ENCODE data around the gene CALHM5.

The CALHM5 gene

GRCh38 chr6:116463301-116463700 is 48.1 kb upstream of the CALHM5 start:
- ATAC-seq, result no peak
- no peak for TF ChIP-seq CSDC2 (CRISPR knock-in tag; IDR thresholded peaks at IDR 0.05)
- no peak for TF ChIP-seq GLIS3 (CRISPR knock-in tag; IDR thresholded peaks at IDR 0.05)
- no peak for TF ChIP-seq ZFP3 (CRISPR knock-in tag; IDR thresholded peaks at IDR 0.05)
- TF ChIP-seq RARB (CRISPR knock-in tag; IDR thresholded peaks at IDR 0.05), result no peak
- no peak for TF ChIP-seq TOX (CRISPR knock-in tag; IDR thresholded peaks at IDR 0.05; ENCODE audit: borderline replicate concordance)
- TF ChIP-seq, protein P1, sequence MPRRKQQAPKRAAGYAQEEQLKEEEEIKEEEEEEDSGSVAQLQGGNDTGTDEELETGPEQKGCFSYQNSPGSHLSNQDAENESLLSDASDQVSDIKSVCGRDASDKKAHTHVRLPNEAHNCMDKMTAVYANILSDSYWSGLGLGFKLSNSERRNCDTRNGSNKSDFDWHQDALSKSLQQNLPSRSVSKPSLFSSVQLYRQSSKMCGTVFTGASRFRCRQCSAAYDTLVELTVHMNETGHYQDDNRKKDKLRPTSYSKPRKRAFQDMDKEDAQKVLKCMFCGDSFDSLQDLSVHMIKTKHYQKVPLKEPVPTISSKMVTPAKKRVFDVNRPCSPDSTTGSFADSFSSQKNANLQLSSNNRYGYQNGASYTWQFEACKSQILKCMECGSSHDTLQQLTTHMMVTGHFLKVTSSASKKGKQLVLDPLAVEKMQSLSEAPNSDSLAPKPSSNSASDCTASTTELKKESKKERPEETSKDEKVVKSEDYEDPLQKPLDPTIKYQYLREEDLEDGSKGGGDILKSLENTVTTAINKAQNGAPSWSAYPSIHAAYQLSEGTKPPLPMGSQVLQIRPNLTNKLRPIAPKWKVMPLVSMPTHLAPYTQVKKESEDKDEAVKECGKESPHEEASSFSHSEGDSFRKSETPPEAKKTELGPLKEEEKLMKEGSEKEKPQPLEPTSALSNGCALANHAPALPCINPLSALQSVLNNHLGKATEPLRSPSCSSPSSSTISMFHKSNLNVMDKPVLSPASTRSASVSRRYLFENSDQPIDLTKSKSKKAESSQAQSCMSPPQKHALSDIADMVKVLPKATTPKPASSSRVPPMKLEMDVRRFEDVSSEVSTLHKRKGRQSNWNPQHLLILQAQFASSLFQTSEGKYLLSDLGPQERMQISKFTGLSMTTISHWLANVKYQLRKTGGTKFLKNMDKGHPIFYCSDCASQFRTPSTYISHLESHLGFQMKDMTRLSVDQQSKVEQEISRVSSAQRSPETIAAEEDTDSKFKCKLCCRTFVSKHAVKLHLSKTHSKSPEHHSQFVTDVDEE (CRISPR knock-in tag; IDR thresholded peaks at IDR 0.05), result no peak
- TF ChIP-seq ZNF8 (CRISPR knock-in tag; IDR thresholded peaks at IDR 0.05), result no peak

- no peak for TF ChIP-seq RARB (CRISPR knock-in tag; IDR thresholded peaks at IDR 0.05)
- TF ChIP-seq, protein P1 (CRISPR knock-in tag; IDR thresholded peaks at IDR 0.05), result no peak
- no peak for TF ChIP-seq OSR1 (CRISPR knock-in tag; IDR thresholded peaks at IDR 0.05)
- TF ChIP-seq ZNF70 (CRISPR knock-in tag; IDR thresholded peaks at IDR 0.05), result no peak
- no peak for TF ChIP-seq PPARA (CRISPR knock-in tag; IDR thresholded peaks at IDR 0.05; ENCODE audit: borderline replicate concordance)
- TF ChIP-seq PATZ1 (CRISPR knock-in tag; IDR thresholded peaks at IDR 0.05; ENCODE audit: borderline replicate concordance), result no peak
- TF ChIP-seq, protein P2, sequence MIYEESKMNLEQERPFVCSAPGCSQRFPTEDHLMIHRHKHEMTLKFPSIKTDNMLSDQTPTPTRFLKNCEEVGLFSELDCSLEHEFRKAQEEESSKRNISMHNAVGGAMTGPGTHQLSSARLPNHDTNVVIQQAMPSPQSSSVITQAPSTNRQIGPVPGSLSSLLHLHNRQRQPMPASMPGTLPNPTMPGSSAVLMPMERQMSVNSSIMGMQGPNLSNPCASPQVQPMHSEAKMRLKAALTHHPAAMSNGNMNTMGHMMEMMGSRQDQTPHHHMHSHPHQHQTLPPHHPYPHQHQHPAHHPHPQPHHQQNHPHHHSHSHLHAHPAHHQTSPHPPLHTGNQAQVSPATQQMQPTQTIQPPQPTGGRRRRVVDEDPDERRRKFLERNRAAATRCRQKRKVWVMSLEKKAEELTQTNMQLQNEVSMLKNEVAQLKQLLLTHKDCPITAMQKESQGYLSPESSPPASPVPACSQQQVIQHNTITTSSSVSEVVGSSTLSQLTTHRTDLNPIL (CRISPR knock-in tag; IDR thresholded peaks at IDR 0.05; ENCODE audit: low read depth), result no peak
- no peak for TF ChIP-seq ZFP30 (CRISPR knock-in tag; IDR thresholded peaks at IDR 0.05)
- no peak for TF ChIP-seq ZNF8 (CRISPR knock-in tag; IDR thresholded peaks at IDR 0.05)
- no peak for ATAC-seq
Measured at GRCh38 chr6:116465246-116465645, 46.2 kb upstream of the CALHM5 start.

- no peak for ATAC-seq
- TF ChIP-seq CSRNP3 (CRISPR knock-in tag; IDR thresholded peaks at IDR 0.05), result no peak
- TF ChIP-seq ZFP3 (CRISPR knock-in tag; IDR thresholded peaks at IDR 0.05), result no peak
- TF ChIP-seq ESRRG (CRISPR knock-in tag; IDR thresholded peaks at IDR 0.05), result no peak
- TF ChIP-seq, protein P1 (CRISPR knock-in tag; IDR thresholded peaks at IDR 0.05), result no peak
- no peak for TF ChIP-seq ARNTL (CRISPR knock-in tag; IDR thresholded peaks at IDR 0.05; ENCODE audit: borderline replicate concordance, low read depth)
- no peak for TF ChIP-seq CSDC2 (CRISPR knock-in tag; IDR thresholded peaks at IDR 0.05)
- TF ChIP-seq OSR1 (CRISPR knock-in tag; IDR thresholded peaks at IDR 0.05), result no peak
Measured at GRCh38 chr6:116467096-116467495, 44.3 kb upstream of the CALHM5 start.

All from SK-N-SH treated with all-trans-retinoic acid at 6 μM for 48 hours (cell line).